HCT116 (cell line): ENCODE data around the gene EPHB2. TPM values are rescaled to one million over a fixed set of nuclear protein-coding genes. Genes with fewer than 3 reads are reported as not detected.

Experiments used
- ATAC-seq: fragments of 200-7000 bp; cut with Tn5 transposase; 2 replicates; pipeline ENCODE4 v1.9.1; 2020; ENCODE audit warnings: mild to moderate bottlenecking, moderate library complexity
- BruUV-seq: library from RNA; stranded (reverse); fragments of 400-500 nt; replicated peaks from 2 replicates; lab custom pipeline; 2021; lab: Mats Ljungman, UMichigan
- CTCF ChIA-PET: fragments of 300-600 bp; sonication (Branson Sonifier 250); formaldehyde crosslinking; loops from one replicate; lab custom pipeline; 2021; ENCODE audit warnings: antibody characterized with exemption; lab: Charles Lee
- POLR2A ChIA-PET: fragments of 300-600, 350-600 bp; sonication (Branson Sonifier 250); formaldehyde crosslinking; loops from one replicate; lab custom pipeline; 2021; ENCODE audit warnings: antibody characterized with exemption; lab: Charles Lee
- RAD21 ChIA-PET, 2 experiments: fragments of 300-600 bp; sonication (Branson Sonifier 250); formaldehyde crosslinking; loops; one replicate each; lab custom pipeline; 2023; ENCODE audit warnings: low total read pairs in 2 of 2; ENCODE audit not compliant: uncharacterized antibody in 2 of 2, unreplicated experiment in 2 of 2, low non-redundant PET in 1 of 2; lab: Charles Lee
- DNase-seq: peaks from one replicate; pipeline ENCODE4 v3.0.0-alpha.2; 2010; ENCODE audit warnings: low read depth, low spot score
- H2AFZ ChIP-seq: fragments of 200-600 bp; shearing (Covaris generic), sonication (generic); 2 replicates; pipeline ENCODE4 v1.6.1; 2017; ENCODE audit warnings: low read depth, mixed run types, mixed read lengths, antibody characterized with exemption, low read length; ENCODE audit not compliant: poor library complexity, severe bottlenecking
- H3K27ac ChIP-seq: 2 replicates; pipeline ENCODE4 v1.5.1; 2012; ENCODE audit warnings: low read depth, low read length
- H3K27me3 ChIP-seq: fragments of 200-600 bp; sonication (generic); 2 replicates; pipeline ENCODE4 v1.6.1; 2016; ENCODE audit warnings: mixed run types, low read length, mixed read lengths; ENCODE audit not compliant: insufficient read depth
- H3K36me3 ChIP-seq, 2 experiments: fragments of 200-500 bp in 1 of 2; fragments of 200-600 bp in 1 of 2; sonication (Bioruptor generic) in 1 of 2; sonication (generic) in 1 of 2; 2 replicates each; pipeline versions ENCODE4 v1.5.1 to v1.6.1; 2014 to 2016; ENCODE audit warnings: low read length in 2 of 2, inconsistent platforms in 1 of 2, mixed read lengths in 1 of 2, mixed run types in 1 of 2; ENCODE audit not compliant: insufficient read depth in 2 of 2, control insufficient read depth in 1 of 2
- H3K4me1 ChIP-seq, 2 experiments: fragments of 200-600 bp in 1 of 2; sonication (generic) in 1 of 2; 2 replicates each; pipeline versions ENCODE4 v1.5.1 to v1.6.1; 2012 to 2017; ENCODE audit warnings: low read length in 2 of 2, inconsistent platforms in 1 of 2, mild to moderate bottlenecking in 1 of 2, mixed read lengths in 1 of 2, mixed run types in 1 of 2, moderate library complexity in 1 of 2; ENCODE audit not compliant: insufficient read depth in 2 of 2, control insufficient read depth in 1 of 2
- H3K4me2 ChIP-seq: fragments of 200-600 bp; sonication (generic); 2 replicates; pipeline ENCODE4 v1.6.1; 2017; ENCODE audit warnings: mixed run types, low read length, mixed read lengths
- H3K4me3 ChIP-seq, 2 experiments: fragments of 200-600 bp in 1 of 2; sonication (generic) in 1 of 2; replicated peaks in 1 of 2; 2 replicates each; pipeline ENCODE4 v1.5.1; 2011 to 2016; ENCODE audit warnings: low read length in 2 of 2, control low read depth in 1 of 2, low read depth in 1 of 2, mild to moderate bottlenecking in 1 of 2, mixed read lengths in 1 of 2, mixed run types in 1 of 2
- H3K79me2 ChIP-seq: fragments of 200-600 bp; sonication (generic); 2 replicates; pipeline ENCODE4 v1.6.1; 2017; ENCODE audit warnings: mild to moderate bottlenecking, mixed run types, low read length, moderate library complexity, mixed read lengths; ENCODE audit not compliant: insufficient read depth
- H3K9ac ChIP-seq: fragments of 200-600 bp; sonication (generic); 2 replicates; pipeline ENCODE4 v1.6.1; 2016; ENCODE audit warnings: low read length, mixed read lengths
- H3K9me2 ChIP-seq: fragments of 200-600 bp; sonication (generic), shearing (Covaris generic); 2 replicates; pipeline ENCODE4 v1.6.1; 2017; ENCODE audit warnings: mixed run types, mild to moderate bottlenecking, moderate library complexity; ENCODE audit not compliant: insufficient read depth
- H3K9me3 ChIP-seq, 2 experiments: fragments of 200-500 bp in 1 of 2; fragments of 200-600 bp in 1 of 2; sonication (Bioruptor generic) in 1 of 2; sonication (generic) in 1 of 2; 2 replicates each; pipeline ENCODE4 v1.6.1; 2014 to 2017; ENCODE audit warnings: low read length in 2 of 2, mixed read lengths in 2 of 2, inconsistent platforms in 1 of 2, low read depth in 1 of 2, mild to moderate bottlenecking in 1 of 2, mixed run types in 1 of 2, moderate library complexity in 1 of 2; ENCODE audit not compliant: control insufficient read depth in 1 of 2, insufficient read depth in 1 of 2
- H4K20me1 ChIP-seq: fragments of 200-600 bp; sonication (generic), shearing (Covaris generic); 2 replicates; pipeline ENCODE4 v1.6.1; 2017; ENCODE audit warnings: mixed run types, mild to moderate bottlenecking, moderate library complexity; ENCODE audit not compliant: insufficient read depth
- CBX3 ChIP-seq: IDR thresholded peaks from 2 replicates; pipeline ENCODE4 v1.6.1; 2012; ENCODE audit warnings: low read depth
- CEBPB ChIP-seq: IDR thresholded peaks from 2 replicates; pipeline ENCODE4 v1.6.1; 2012; ENCODE audit warnings: low read depth
- ELF1 ChIP-seq: IDR thresholded peaks from 2 replicates; pipeline ENCODE4 v1.6.1; 2012; ENCODE audit warnings: low read depth, borderline replicate concordance
- EZH2phosphoT487 ChIP-seq: fragments of 200-600 bp; IDR thresholded peaks from 2 replicates; pipeline ENCODE4 v1.6.1; 2018; ENCODE audit warnings: antibody characterized with exemption, borderline replicate concordance
- JUND ChIP-seq: IDR thresholded peaks from 2 replicates; pipeline ENCODE4 v1.6.1; 2012
- POLR2A ChIP-seq: IDR thresholded peaks from 2 replicates; pipeline ENCODE4 v1.7.0; 2011; ENCODE audit warnings: borderline replicate concordance; ENCODE audit not compliant: insufficient read depth, insufficient read length; ENCODE audit errors: extremely low read depth
- POLR2AphosphoS5 ChIP-seq: IDR thresholded peaks from 2 replicates; pipeline ENCODE4 v1.6.1; 2011; ENCODE audit warnings: mild to moderate bottlenecking, low read depth, low read length, moderate library complexity
- RAD21 ChIP-seq: IDR thresholded peaks from 2 replicates; pipeline ENCODE4 v1.6.1; 2012; ENCODE audit warnings: low read depth, mild to moderate bottlenecking
- SP1 ChIP-seq: IDR thresholded peaks from 2 replicates; pipeline ENCODE4 v1.6.1; 2012; ENCODE audit warnings: low read depth
- ZFX ChIP-seq: fragments of 450-650 bp; IDR thresholded peaks from 2 replicates; pipeline ENCODE4 v1.6.1; 2017
- ZNF274 ChIP-seq: fragments of 200-500 bp; sonication (Bioruptor generic); IDR thresholded peaks from 2 replicates; pipeline ENCODE4 v1.6.1; 2014; ENCODE audit warnings: mild to moderate bottlenecking, low read depth, low read length, inconsistent platforms
- intact Hi-C: fragments of 100-400 bp; cut with micrococcal nuclease; formaldehyde crosslinking; loops from 2 replicates; pipeline ENCODE4 v1.10.0; 2022
- total RNA-seq: library from RNA; stranded (reverse); gene quantifications from one replicate; pipeline ENCODE4 v1.2.1, GENCODE V29; 2021; ENCODE audit not compliant: unreplicated experiment
- TF ChIP-seq, protein P1 (sequence below): IDR thresholded peaks from 2 replicates; pipeline ENCODE4 v1.6.1; 2011; ENCODE audit warnings: mild to moderate bottlenecking, low read length, moderate library complexity; ENCODE audit not compliant: insufficient replicate concordance; ENCODE audit errors: extremely low read depth
- TF ChIP-seq, protein P2 (sequence below): IDR thresholded peaks from 2 replicates; pipeline ENCODE4 v1.6.1; 2012; ENCODE audit warnings: low read depth
- TF ChIP-seq, protein P3 (sequence below): IDR thresholded peaks from 2 replicates; pipeline ENCODE4 v1.6.1; 2012
- TF ChIP-seq, protein P4 (sequence below), 3 experiments: fragments of 200-600 bp in 1 of 3; sonication (generic) in 1 of 3; IDR thresholded peaks in 2 of 3; conservative IDR thresholded peaks in 1 of 3; 2 replicates each; pipeline ENCODE4 v1.5.1; 2012 to 2017; ENCODE audit warnings: low read depth in 2 of 3, low read length in 2 of 3, antibody characterized with exemption in 1 of 3, borderline replicate concordance in 1 of 3, control low read depth in 1 of 3, mild to moderate bottlenecking in 1 of 3, mixed read lengths in 1 of 3, mixed run types in 1 of 3, moderate library complexity in 1 of 3; ENCODE audit not compliant: insufficient read depth in 1 of 3

EPHB2 gene
- total RNA-seq, 1 experiment from 2014 or later, result 19.5 TPM

DNA sequence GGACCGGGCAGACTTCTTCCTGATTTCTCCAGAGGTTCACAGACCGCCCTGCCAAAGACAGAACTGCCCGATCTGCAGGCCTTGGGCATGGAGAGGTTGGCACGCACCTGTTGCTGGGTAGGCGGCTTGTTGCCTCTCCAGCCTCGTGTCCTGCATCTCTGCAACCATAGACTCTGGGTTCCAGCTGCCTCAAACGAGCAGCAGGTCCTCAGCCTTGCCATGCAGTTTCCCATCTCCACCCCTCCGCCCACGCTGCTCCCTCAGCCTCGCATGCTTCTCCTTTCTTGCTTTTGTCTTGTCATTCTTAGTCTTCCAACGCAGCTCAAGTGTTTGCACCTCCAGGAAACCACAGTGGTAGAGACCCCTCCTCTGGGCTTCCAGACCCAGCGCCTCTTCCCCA, 135.8 kb downstream of the EPHB2 start:
- H3K4me3 ChIP-seq, result no peak overlapping the region
- H3K9me3 ChIP-seq, result no peaks in the 10 kb centered on the region
- BruUV-seq, result no TSS peak
- H3K4me1 ChIP-seq, result peaks cover 0 to 3% of the 10 kb centered on the region in 2 experiments; a peak in 1 of 4 replicates
- H3K4me2 ChIP-seq, result no peak overlapping the region
- H3K36me3 ChIP-seq, result no peaks in the 10 kb centered on the region
- H3K79me2 ChIP-seq, result no peaks in the 10 kb centered on the region
- no peak for DNase-seq
- ChIA-PET CTCF (no interaction called here), POLR2A (no interaction called here), RAD21 (no interaction called here)
- no peaks in the 10 kb centered on the region for H3K27me3 ChIP-seq
- no peaks in the 10 kb centered on the region for H3K9me2 ChIP-seq
- TF ChIP-seq EZH2phosphoT487 (no peak), ELF1 (no peak), POLR2AphosphoS5 (no peak), ZNF274 (no peak), ZFX (no peak), CEBPB (no peak), CBX3 (no peak), JUND (no peak), RAD21 (no peak), SP1 (no peak), POLR2A (no peak)
- TF ChIP-seq, protein P1, sequence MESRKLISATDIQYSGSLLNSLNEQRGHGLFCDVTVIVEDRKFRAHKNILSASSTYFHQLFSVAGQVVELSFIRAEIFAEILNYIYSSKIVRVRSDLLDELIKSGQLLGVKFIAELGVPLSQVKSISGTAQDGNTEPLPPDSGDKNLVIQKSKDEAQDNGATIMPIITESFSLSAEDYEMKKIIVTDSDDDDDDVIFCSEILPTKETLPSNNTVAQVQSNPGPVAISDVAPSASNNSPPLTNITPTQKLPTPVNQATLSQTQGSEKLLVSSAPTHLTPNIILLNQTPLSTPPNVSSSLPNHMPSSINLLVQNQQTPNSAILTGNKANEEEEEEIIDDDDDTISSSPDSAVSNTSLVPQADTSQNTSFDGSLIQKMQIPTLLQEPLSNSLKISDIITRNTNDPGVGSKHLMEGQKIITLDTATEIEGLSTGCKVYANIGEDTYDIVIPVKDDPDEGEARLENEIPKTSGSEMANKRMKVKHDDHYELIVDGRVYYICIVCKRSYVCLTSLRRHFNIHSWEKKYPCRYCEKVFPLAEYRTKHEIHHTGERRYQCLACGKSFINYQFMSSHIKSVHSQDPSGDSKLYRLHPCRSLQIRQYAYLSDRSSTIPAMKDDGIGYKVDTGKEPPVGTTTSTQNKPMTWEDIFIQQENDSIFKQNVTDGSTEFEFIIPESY, result no peak
- TF ChIP-seq, protein P2, sequence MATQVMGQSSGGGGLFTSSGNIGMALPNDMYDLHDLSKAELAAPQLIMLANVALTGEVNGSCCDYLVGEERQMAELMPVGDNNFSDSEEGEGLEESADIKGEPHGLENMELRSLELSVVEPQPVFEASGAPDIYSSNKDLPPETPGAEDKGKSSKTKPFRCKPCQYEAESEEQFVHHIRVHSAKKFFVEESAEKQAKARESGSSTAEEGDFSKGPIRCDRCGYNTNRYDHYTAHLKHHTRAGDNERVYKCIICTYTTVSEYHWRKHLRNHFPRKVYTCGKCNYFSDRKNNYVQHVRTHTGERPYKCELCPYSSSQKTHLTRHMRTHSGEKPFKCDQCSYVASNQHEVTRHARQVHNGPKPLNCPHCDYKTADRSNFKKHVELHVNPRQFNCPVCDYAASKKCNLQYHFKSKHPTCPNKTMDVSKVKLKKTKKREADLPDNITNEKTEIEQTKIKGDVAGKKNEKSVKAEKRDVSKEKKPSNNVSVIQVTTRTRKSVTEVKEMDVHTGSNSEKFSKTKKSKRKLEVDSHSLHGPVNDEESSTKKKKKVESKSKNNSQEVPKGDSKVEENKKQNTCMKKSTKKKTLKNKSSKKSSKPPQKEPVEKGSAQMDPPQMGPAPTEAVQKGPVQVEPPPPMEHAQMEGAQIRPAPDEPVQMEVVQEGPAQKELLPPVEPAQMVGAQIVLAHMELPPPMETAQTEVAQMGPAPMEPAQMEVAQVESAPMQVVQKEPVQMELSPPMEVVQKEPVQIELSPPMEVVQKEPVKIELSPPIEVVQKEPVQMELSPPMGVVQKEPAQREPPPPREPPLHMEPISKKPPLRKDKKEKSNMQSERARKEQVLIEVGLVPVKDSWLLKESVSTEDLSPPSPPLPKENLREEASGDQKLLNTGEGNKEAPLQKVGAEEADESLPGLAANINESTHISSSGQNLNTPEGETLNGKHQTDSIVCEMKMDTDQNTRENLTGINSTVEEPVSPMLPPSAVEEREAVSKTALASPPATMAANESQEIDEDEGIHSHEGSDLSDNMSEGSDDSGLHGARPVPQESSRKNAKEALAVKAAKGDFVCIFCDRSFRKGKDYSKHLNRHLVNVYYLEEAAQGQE, result no peak
- TF ChIP-seq, protein P3, sequence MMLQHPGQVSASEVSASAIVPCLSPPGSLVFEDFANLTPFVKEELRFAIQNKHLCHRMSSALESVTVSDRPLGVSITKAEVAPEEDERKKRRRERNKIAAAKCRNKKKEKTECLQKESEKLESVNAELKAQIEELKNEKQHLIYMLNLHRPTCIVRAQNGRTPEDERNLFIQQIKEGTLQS, result no peak
- TF ChIP-seq, protein P4, sequence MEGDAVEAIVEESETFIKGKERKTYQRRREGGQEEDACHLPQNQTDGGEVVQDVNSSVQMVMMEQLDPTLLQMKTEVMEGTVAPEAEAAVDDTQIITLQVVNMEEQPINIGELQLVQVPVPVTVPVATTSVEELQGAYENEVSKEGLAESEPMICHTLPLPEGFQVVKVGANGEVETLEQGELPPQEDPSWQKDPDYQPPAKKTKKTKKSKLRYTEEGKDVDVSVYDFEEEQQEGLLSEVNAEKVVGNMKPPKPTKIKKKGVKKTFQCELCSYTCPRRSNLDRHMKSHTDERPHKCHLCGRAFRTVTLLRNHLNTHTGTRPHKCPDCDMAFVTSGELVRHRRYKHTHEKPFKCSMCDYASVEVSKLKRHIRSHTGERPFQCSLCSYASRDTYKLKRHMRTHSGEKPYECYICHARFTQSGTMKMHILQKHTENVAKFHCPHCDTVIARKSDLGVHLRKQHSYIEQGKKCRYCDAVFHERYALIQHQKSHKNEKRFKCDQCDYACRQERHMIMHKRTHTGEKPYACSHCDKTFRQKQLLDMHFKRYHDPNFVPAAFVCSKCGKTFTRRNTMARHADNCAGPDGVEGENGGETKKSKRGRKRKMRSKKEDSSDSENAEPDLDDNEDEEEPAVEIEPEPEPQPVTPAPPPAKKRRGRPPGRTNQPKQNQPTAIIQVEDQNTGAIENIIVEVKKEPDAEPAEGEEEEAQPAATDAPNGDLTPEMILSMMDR (IDR thresholded peaks at IDR 0.05 in 2 of 3, conservative IDR thresholded peaks at IDR 0.05 in 1 of 3; ENCODE audit: borderline replicate concordance in 1 of 3, insufficient read depth in 1 of 3, low read depth in 2 of 3, low read length in 2 of 3), result no peak
- TF ChIP-seq, all 23 proteins: peak for 0
- no peak for ATAC-seq
- H3K27ac ChIP-seq, result no peak overlapping the region
- H3K9ac ChIP-seq, result no peak overlapping the region
- intact Hi-C loops, result no loop called here
- H2AFZ ChIP-seq, result no peak overlapping the region
- no peaks in the 10 kb centered on the region for H4K20me1 ChIP-seq
